22Rv1 (cell line): ENCODE results near the gene FKRP.

Experiments used
- CTCF ChIP-seq: fragments of 450-650 bp; IDR thresholded peaks from 2 replicates; pipeline ENCODE4 v1.5.1; 2017; ENCODE audit warnings: mild to moderate bottlenecking
- ZFX ChIP-seq: fragments of 450-650 bp; IDR thresholded peaks from 2 replicates; pipeline ENCODE4 v1.6.1; 2017; ENCODE audit warnings: antibody characterized with exemption, borderline replicate concordance

GRCh38 chr19:46733690-46734292 is 12.1 kb upstream of the FKRP start:
- no peak for TF ChIP-seq CTCF
- TF ChIP-seq ZFX, result no peak
